ENCODE results near the gene FIBCD1. TPM values are rescaled to one million over a fixed set of nuclear protein-coding genes. Genes with fewer than 3 reads are reported as not detected.

The FIBCD1 gene
- total RNA-seq, 1 donor from 2014 or later: 0.54 TPM

GRCh38 chr9:130940027-130940549 lies 1.0 kb upstream of the FIBCD1 start:
- DNase-seq (ENCODE audit: low spot score): no peak
- intact Hi-C loops (cut with DNase I): loop anchor here (2.0 to 5.0 kb wide), 3 partner anchors 59 to 233 kb away; no protein-coding TSS in a partner anchor

- intact Hi-C loops (cut with DNase I): loop anchor here (2.0 to 5.0 kb wide), 4 partner anchors 59 to 233 kb away; no protein-coding TSS in a partner anchor
- DNase-seq (ENCODE audit: low spot score): no peak
Observed at GRCh38 chr9:130939405-130940026, 469 bp upstream of the FIBCD1 start.

GRCh38 chr9:130938184-130938651 lies 829 bp downstream of the FIBCD1 start:
- intact Hi-C loops (cut with DNase I): loop anchor here (2.0 kb wide), 1 partner anchor 73 kb away; no protein-coding TSS in a partner anchor
- DNase-seq (ENCODE audit: low spot score): no peak

GRCh38 chr9:130937146-130938076 lies 1.6 kb downstream of the FIBCD1 start:
- DNase-seq (ENCODE audit: low spot score): no peak

GRCh38 chr9:130936285-130937117 lies 2.5 kb downstream of the FIBCD1 start:
- intact Hi-C loops (cut with DNase I): no loop called here
- no peak for DNase-seq (ENCODE audit: low spot score)

More at GRCh38 chr9:130937146-130938076, 1.6 kb downstream of the FIBCD1 start:
- intact Hi-C loops (cut with DNase I): loop anchor here (2.0 kb wide), 1 partner anchor 73 kb away; no protein-coding TSS in a partner anchor

- DNase-seq (ENCODE audit: low spot score): no peak
- intact Hi-C loops (cut with DNase I): no loop called here
Observed at GRCh38 chr9:130935648-130936271, 3.3 kb downstream of the FIBCD1 start.

- DNase-seq (ENCODE audit: low spot score): no peak
- intact Hi-C loops (cut with DNase I): no loop called here
Observed at GRCh38 chr9:130934702-130935647, 4.1 kb downstream of the FIBCD1 start.

- intact Hi-C loops (cut with DNase I): no loop called here
- no peak for DNase-seq (ENCODE audit: low spot score)
Observed at GRCh38 chr9:130934246-130934645, 4.8 kb downstream of the FIBCD1 start.

- no peak for DNase-seq (ENCODE audit: low spot score)
- intact Hi-C loops (cut with DNase I): loop anchor here (2.0 kb wide), 1 partner anchor 63 kb away; no protein-coding TSS in a partner anchor
Observed at GRCh38 chr9:130933114-130934046, 5.7 kb downstream of the FIBCD1 start.

- DNase-seq (ENCODE audit: low spot score): peak; percentile 86
- intact Hi-C loops (cut with DNase I): loop anchor here (2.0 kb wide), 1 partner anchor 62 kb away; no protein-coding TSS in a partner anchor
Observed at GRCh38 chr9:130932255-130933079, 6.6 kb downstream of the FIBCD1 start.

- DNase-seq (ENCODE audit: low spot score): no peak
- intact Hi-C loops (cut with DNase I): loop anchor here (2.0 kb wide), 1 partner anchor 61 kb away; no protein-coding TSS in a partner anchor
Observed at GRCh38 chr9:130931508-130932254, 7.4 kb downstream of the FIBCD1 start.

- intact Hi-C loops (cut with DNase I): no loop called here
Observed at GRCh38 chr9:130930804-130931349, 8.2 kb downstream of the FIBCD1 start.

GRCh38 chr9:130930132-130930803 lies 8.8 kb downstream of the FIBCD1 start:
- DNase-seq (ENCODE audit: low spot score): no peak
- intact Hi-C loops (cut with DNase I): no loop called here

More at GRCh38 chr9:130930804-130931349, 8.2 kb downstream of the FIBCD1 start:
- no peak for DNase-seq (ENCODE audit: low spot score)

GRCh38 chr9:130929571-130930038 lies 9.4 kb downstream of the FIBCD1 start:
- intact Hi-C loops (cut with DNase I): no loop called here
- no peak for DNase-seq (ENCODE audit: low spot score)

Data from cardiac septum (tissue), 1 donor.